ENCODE results near the gene PROK1. TPM values are rescaled to one million over a fixed set of nuclear protein-coding genes. Genes with fewer than 3 reads are reported as not detected.

Gene PROK1
- polyA plus RNA-seq, 1 donor (not counting 4 experiments of a cell fraction or from before 2014, with no cell fraction given) = not detected

GRCh38 chr1:110498270-110498669 is 47.3 kb downstream of the PROK1 start:
- dilution Hi-C loops (cut with MboI; ENCODE audit: extremely low pct_ligation_motif_present, low sequenced_read_pairs) = no loop called here
- no peak overlapping the region for H3K9ac ChIP-seq (ENCODE audit: control insufficient read depth, extremely low read depth, insufficient read depth, low read length)
- peaks cover 3% of the 10 kb centered on the region for H3K4me1 ChIP-seq (ENCODE audit: control insufficient read depth, extremely low read depth, insufficient read depth, low read length)
- H3K9me3 ChIP-seq (ENCODE audit: control insufficient read depth, low read depth, low read length) = no peaks in the 10 kb centered on the region
- no peak for FAIRE-seq
- TF ChIP-seq EZH2 (IDR thresholded peaks at IDR 0.05; ENCODE audit: low read length) = no peak
- TF ChIP-seq, protein P1, sequence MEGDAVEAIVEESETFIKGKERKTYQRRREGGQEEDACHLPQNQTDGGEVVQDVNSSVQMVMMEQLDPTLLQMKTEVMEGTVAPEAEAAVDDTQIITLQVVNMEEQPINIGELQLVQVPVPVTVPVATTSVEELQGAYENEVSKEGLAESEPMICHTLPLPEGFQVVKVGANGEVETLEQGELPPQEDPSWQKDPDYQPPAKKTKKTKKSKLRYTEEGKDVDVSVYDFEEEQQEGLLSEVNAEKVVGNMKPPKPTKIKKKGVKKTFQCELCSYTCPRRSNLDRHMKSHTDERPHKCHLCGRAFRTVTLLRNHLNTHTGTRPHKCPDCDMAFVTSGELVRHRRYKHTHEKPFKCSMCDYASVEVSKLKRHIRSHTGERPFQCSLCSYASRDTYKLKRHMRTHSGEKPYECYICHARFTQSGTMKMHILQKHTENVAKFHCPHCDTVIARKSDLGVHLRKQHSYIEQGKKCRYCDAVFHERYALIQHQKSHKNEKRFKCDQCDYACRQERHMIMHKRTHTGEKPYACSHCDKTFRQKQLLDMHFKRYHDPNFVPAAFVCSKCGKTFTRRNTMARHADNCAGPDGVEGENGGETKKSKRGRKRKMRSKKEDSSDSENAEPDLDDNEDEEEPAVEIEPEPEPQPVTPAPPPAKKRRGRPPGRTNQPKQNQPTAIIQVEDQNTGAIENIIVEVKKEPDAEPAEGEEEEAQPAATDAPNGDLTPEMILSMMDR (optimal IDR thresholded peaks at IDR 0.05 in 1 of 3, IDR thresholded peaks at IDR 0.05 in 1 of 3, conservative IDR thresholded peaks at IDR 0.05 in 1 of 3; ENCODE audit: extremely low read depth in 1 of 3, insufficient read depth in 2 of 3, low read length in 3 of 3) = no peak
- H3K4me3 ChIP-seq (ENCODE audit: control insufficient read depth in 2 of 3, extremely low read depth in 1 of 3, insufficient read depth in 2 of 3, low read depth in 1 of 3, low read length in 3 of 3) = no peak overlapping the region
- no peak overlapping the region for H3K27ac ChIP-seq (ENCODE audit: control insufficient read depth, insufficient read depth, low read length)
- H3K4me2 ChIP-seq (ENCODE audit: control insufficient read depth, extremely low read depth, insufficient read depth, low read depth, low read length) = no peak overlapping the region
- no peak overlapping the region for H2AFZ ChIP-seq (ENCODE audit: control insufficient read depth, low read length)
- H3K36me3 ChIP-seq (ENCODE audit: control insufficient read depth in 2 of 2, extremely low read depth in 1 of 2, insufficient read depth in 2 of 2, low read length in 2 of 2) = no peaks in the 10 kb centered on the region
- no peaks in the 10 kb centered on the region for H4K20me1 ChIP-seq (ENCODE audit: control insufficient read depth, extremely low read depth, insufficient read depth, low read length)
- peaks cover 13% of the 10 kb centered on the region for H3K27me3 ChIP-seq (ENCODE audit: control insufficient read depth, extremely low read depth, insufficient read depth, low read length)
- no peaks in the 10 kb centered on the region for H3K9me1 ChIP-seq (ENCODE audit: control insufficient read depth, extremely low read depth, insufficient read depth, low read length)
- no peaks in the 10 kb centered on the region for H3K79me2 ChIP-seq (ENCODE audit: control insufficient read depth, insufficient read depth, low read length)
- no peak for DNase-seq (ENCODE audit: low read depth, low spot score)

DNA sequence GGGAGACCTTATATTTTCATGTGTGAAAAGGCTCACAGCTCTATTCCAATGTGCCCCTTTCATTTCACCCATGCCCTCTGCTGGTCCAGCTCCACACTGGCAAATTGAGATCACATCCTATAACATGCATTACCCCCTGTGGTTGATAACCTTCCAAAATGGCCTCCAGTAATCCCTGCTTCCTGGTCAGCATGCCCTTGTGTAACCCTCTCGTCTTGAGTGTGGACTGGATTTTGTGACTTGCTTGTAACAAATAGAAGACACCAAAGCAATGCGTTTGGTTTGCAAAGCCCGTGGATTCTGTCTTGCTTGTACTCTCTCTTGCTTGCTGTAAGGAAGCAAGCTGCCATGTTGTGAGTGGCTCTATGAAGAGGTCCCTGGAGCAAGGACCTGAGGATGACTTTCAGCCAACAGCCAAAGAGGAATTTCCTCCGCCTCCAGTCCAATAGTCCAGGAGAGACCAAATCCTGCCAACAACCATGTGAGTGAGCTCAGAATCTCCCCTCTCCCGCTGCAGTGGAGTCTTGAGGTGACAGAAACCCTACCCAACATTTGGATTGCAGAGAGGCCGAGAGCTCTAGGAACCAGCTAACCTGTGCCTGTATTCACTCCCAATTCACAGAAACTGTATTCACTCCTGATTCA is 50.7 kb downstream of the PROK1 start:
- H2AFZ ChIP-seq (ENCODE audit: control insufficient read depth, low read length) = no peak overlapping the region

More for the DNA sequence above, 50.7 kb downstream of the PROK1 start:
- Histone ChIP-seq H4K20me1 (ENCODE audit: control insufficient read depth, extremely low read depth, insufficient read depth, low read length) (no peaks in the 10 kb centered on the region), H3K4me2 (ENCODE audit: control insufficient read depth, extremely low read depth, insufficient read depth, low read depth, low read length) (no peak overlapping the region), H3K36me3 (ENCODE audit: control insufficient read depth in 2 of 2, extremely low read depth in 1 of 2, insufficient read depth in 2 of 2, low read length in 2 of 2) (no peaks in the 10 kb centered on the region), H3K27ac (ENCODE audit: control insufficient read depth, insufficient read depth, low read length) (no peak overlapping the region), H3K9me3 (ENCODE audit: control insufficient read depth, low read depth, low read length) (no peaks in the 10 kb centered on the region), H3K4me3 (ENCODE audit: control insufficient read depth in 2 of 3, extremely low read depth in 1 of 3, insufficient read depth in 2 of 3, low read depth in 1 of 3, low read length in 3 of 3) (no peak overlapping the region), H3K79me2 (ENCODE audit: control insufficient read depth, insufficient read depth, low read length) (no peaks in the 10 kb centered on the region), H3K27me3 (ENCODE audit: control insufficient read depth, extremely low read depth, insufficient read depth, low read length) (peaks cover 18% of the 10 kb centered on the region), H3K4me1 (ENCODE audit: control insufficient read depth, extremely low read depth, insufficient read depth, low read length) (no peaks in the 10 kb centered on the region), H3K9me1 (ENCODE audit: control insufficient read depth, extremely low read depth, insufficient read depth, low read length) (no peaks in the 10 kb centered on the region), H3K9ac (ENCODE audit: control insufficient read depth, extremely low read depth, insufficient read depth, low read length) (no peak overlapping the region)
- dilution Hi-C loops (cut with MboI; ENCODE audit: extremely low pct_ligation_motif_present, low sequenced_read_pairs) = no loop called here
- no peak for FAIRE-seq
- TF ChIP-seq, protein P1 (optimal IDR thresholded peaks at IDR 0.05 in 1 of 3, IDR thresholded peaks at IDR 0.05 in 1 of 3, conservative IDR thresholded peaks at IDR 0.05 in 1 of 3; ENCODE audit: extremely low read depth in 1 of 3, insufficient read depth in 2 of 3, low read length in 3 of 3) = no peak
- no peak for TF ChIP-seq EZH2 (IDR thresholded peaks at IDR 0.05; ENCODE audit: low read length)
- no peak for DNase-seq (ENCODE audit: low read depth, low spot score)

All from keratinocyte (primary cell).